Amniotic epithelial cell (primary cell): Measurements from ENCODE around the gene SLC24A3.
A peak's percentile ranks its signal among the peaks of the same experiment; 100 is the strongest.

Source experiments
- DNase-seq: peaks from one replicate; pipeline ENCODE4 v3.0.0-alpha.2; 2010; ENCODE audit warnings: low read depth

The SLC24A3 gene

GRCh38 chr20:19384940-19385339 lies 172.5 kb downstream of the SLC24A3 start:
- DNase-seq: no peak

GRCh38 chr20:19387251-19387650 lies 174.8 kb downstream of the SLC24A3 start:
- DNase-seq: no peak

DNA sequence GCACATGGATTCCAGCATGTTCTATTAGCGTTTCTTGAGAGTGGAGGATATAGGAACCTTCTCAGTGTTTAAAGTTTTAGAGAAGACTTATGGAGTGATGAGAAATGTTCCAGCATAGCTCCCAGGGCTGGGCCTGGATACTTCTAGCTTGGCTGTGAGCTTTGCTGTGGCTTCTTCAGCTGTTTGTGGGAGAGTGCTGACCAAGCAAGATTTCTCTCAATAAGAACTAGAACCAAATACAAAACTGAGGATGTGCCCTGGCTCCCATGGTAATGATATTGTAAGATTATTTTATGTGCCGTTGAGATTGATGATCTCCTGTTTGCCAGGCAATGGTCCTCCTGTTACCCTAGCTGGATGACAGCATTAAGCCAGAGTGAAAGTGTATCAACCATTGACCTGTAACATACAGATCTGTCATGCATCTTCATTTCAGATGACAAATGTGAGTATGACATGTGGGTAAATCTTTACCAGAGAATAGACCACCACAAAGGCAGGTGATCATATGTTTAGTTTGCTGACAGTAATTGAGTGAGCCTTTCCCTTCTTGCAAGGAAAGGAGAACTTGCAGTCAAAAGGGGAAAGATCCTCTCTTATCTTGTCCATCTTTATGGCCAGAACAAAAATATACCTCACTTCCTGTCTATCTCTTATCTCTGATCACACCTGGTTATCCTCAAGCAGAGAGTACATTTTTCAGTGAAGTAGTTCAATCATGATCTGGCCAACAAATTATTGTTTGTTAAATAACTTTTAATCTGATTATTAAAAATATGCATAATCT lies 180.1 kb downstream of the SLC24A3 start:
- no peak for DNase-seq

DNA sequence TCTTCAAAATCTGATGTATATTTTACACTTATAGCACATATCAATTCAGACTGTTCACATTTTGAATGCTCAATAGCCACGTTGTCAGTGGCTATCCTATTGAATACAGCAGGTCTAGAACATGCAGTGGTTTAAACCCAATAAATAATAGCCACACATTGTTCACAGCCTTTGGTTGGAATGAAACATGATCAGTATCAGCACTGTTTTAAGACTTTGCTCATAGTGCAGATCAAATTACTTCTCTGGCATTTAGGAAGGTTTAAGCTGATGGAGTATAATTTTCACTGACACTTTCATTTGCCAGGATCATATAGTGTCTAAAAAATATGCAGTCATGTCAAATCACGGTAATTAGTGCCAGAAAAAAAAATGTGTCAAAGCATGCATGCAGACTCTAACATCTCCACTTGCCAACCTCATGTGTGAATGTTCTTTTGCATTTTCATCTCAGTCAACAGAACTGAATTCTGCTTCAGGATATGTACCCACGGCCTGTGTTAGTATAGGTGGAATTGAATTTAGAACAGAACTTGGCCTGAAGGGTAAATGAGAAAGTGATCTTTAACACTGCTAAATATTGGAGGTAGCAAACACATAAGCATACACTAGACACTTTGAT lies 184.1 kb downstream of the SLC24A3 start:
- DNase-seq: no peak

- DNase-seq: no peak
Observed at GRCh38 chr20:19397226-19397625, 184.8 kb downstream of the SLC24A3 start.

GRCh38 chr20:19397666-19398065 lies 185.2 kb downstream of the SLC24A3 start:
- DNase-seq: no peak

DNA sequence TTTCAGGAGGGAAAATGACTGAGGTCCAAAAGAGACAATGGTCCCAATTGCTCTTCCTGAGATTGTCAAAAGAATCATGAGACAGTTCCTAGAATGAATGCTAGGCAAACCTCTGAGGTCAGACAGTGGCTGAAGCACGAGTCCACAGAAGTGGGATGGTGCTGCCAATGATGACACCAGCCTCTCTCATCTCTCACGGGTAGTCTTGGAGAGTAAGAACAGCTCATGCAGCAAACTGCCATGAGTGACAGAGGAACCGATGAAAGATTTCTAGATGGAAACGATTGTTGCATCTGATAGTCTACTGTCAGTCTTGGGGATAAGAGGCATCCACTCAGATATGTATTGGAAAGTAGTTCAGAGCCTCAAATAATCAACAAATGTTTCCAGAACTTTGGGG lies 188.7 kb downstream of the SLC24A3 start:
- DNase-seq: no peak

DNA sequence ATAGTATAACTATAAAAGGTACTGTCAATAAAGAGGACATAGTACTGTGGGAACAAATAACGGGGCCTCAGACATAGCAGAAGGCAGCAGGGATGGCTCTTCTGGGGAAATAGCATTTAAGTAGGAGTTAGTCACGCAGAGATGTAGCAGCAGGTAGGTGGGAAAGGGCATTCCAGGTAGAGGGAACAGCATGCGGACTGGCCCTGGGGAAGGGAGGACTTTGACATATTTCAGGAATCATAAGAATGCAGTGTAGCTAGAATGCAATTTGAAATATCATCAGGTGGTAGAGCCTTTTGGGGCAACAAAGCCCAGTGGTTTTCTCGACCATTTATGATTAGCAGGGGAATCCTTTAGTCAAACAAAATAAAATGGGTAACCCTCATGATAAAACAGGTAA lies 191.1 kb downstream of the SLC24A3 start:
- no peak for DNase-seq

GRCh38 chr20:19404826-19405225 lies 192.4 kb downstream of the SLC24A3 start:
- DNase-seq: no peak

GRCh38 chr20:19405958-19406357 lies 193.5 kb downstream of the SLC24A3 start:
- DNase-seq: no peak

DNA sequence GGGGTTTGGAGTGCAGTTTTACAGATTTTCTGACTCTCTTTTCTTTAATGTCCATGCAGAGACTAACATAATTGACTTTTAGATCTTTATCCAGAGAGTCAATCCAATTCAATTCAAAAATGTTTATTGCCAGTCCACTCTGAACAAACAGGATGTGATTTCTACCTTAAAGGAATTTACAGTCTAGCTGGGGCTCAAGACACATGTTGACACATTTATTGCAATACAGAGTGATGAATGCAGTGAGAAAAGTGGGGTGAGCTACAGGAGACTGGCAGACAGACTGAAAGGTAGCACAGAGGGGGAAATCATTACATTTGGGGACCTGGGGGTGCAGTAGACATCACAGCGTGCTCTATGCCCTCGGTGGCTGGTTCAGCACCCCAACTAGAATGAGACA lies 193.9 kb downstream of the SLC24A3 start:
- DNase-seq: no peak

- no peak for DNase-seq
Observed at GRCh38 chr20:19407196-19407595, 194.8 kb downstream of the SLC24A3 start.

DNA sequence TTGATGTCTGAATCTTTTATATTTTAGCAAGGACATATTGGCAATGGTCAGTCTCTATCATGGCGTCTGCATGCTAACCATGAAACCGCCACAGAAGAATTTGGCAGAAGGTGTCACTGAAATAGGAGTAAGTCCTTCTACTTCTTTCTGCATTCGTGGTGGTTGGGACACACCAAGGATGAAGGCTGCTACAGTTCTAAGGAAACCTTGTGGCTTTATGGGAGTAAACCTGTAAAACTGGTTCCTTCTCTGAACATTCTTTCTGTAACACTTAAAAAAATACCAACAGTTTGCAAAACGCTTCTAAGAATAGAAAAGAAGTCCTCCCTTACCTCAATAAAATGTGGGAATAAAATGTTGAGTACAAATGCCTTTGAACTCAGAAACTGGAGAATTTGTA lies 195.3 kb downstream of the SLC24A3 start:
- DNase-seq: no peak

DNA sequence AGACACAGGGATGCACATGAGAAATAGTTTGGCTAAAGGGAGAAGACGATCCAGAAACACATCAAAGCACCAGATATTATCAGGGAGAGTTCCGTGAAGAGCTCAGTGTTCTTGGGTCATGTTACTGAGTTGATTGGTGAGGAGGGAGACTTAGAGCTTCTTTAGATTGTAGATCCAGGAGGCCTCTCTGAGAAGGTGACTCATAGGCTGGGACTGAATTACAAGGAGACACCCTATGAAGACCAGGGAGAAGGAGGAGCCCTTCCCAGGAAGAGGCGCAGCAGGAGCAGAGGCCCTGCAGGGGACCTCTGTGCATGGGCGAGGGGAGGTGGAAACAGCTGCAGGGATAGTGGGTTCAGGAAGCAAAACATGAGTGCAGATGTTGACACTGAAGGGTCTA lies 196.5 kb downstream of the SLC24A3 start:
- peak; percentile 16 for DNase-seq

- no peak for DNase-seq
Observed at GRCh38 chr20:19411811-19412210, 199.4 kb downstream of the SLC24A3 start.

- DNase-seq: no peak
Observed at GRCh38 chr20:19412254-19412653, 199.8 kb downstream of the SLC24A3 start.

DNA sequence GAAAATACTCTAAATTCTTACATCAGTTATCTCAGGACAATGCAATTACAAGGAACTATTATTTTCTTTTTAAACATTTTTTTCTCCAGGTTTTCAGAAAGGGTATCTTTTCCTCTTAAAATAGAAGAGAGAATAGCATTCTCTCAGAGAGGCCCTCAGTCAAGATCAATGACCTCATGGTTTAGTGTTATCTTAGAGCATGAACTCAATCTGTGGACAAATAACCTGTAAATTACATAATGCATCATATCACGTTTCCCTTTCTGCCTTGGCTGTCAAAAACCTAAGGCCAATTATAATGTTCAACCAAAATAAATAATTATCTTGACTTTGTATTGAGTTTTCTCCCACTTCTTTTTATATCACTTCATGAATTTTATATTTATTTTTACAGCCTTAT lies 202.2 kb downstream of the SLC24A3 start:
- no peak for DNase-seq

GRCh38 chr20:19415786-19416185 lies 203.3 kb downstream of the SLC24A3 start:
- DNase-seq: no peak

DNA sequence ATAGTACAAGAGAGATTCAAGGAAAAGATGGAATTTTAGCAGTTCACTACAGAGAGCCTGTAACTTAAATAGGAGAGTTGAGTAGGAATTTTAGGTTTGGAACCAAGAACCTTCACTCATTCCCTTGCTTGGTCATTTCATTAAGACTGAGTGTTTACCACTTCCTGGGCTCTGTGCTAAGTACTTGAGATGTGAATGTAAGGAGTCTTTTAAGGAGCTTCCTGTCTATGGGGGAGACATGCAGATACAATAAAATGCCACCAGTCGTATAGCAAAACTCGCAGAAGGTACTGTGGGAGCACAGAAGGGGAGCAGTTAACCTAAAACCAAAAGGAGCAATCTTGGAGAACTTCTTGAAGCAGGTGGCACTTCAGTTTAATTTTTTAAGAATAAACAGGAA lies 204.2 kb downstream of the SLC24A3 start:
- no peak for DNase-seq

GRCh38 chr20:19419396-19419795 lies 207.0 kb downstream of the SLC24A3 start:
- no peak for DNase-seq

DNA sequence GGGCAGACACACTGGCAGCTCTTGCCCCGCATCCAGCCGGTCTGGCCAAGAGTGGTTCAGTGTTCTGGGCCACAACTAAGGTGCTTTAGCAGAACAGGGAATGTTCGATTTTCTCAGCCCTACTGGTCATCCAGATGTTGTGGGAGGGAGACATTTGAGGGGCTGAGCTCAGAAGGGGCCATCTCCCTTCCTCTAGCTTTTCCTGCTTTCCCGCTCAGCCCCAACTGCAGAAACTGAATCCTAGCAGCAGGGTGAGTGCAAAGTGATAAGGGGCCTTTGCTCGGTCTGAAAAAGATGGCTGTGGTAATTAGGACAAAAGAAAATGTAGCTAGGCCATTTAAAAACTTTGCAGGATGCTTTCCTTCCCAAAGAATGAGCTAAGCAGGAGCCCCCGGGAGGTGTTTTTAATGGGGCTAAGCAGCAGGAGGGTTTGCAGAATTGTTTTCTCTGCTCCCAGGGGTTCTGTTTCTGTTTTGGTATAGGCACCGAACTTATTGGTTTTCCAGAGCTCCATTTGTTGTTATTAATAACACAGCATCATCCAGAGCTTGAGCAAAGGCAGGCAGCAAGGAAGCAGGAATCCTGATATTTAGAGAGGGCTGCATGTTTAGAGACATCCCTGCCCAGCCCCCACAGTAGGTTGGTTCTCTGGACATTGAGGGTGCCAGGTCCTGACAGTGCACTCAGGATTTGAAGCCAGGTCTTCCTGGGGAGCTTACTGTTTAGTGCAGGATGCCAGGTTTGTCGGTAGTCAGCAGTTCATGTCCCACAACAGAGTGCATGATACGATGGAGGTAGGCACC lies 210.9 kb downstream of the SLC24A3 start:
- DNase-seq: no peak

DNA sequence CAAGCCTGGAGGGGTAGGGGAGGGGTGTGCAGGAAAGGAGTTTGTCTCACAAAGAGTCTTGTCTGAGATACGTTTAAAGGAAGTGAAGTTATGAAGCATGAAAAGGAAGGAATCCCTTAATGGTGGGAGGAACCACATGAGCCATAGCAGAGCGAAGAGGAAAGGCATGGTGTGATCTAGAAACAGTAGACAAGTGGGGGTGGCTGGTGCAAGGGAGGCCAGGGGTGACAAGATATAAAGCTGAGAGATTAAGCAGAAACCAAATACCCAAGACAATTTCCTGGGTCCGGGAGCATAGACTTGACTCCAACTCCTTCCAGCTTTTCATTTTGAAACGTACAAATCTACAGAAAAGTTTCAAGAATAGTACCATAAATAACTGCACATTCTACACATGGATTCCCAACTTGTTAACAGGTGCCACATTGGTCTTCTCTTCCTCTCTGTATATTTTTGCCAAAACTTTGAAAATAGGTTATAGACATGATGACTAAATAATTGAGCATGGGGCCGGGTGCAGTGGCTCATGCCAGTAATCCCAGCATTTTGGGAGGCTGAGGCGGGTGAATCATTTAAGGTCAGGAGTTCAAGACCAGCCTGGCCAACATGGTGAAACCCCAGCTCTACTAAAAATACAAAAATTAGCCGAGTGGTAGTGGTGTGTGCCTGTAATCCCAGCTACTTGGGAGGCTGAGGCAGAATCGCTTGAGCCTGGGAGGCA lies 211.6 kb downstream of the SLC24A3 start:
- DNase-seq: no peak
